ENCODE data around the gene ACVR1C.
A peak's percentile ranks its signal among the peaks of the same experiment; 100 is the strongest.
"Not testable (repeated sequence)": the region's sequence is repeated elsewhere in the genome, so short reads cannot be mapped to it uniquely, and the experiment has no call there.

ACVR1C gene

DNA sequence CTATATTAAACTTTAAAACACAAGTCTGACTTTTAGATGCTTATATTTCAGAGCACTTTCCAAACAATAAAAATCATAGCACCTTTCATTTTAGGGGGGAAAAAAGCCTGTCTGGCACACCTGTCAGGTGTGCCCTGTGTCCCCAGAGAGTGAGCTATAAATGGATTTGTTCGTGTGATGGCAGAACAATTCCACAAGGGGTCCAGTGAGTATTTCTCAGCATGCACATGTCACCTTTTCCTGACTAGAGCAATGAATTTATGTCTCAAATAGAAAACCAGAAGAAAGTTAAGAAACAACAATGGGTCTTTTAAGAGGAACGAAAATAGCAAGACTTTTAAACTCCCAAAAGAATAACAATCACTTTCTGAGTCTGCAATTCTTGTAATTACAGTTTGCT is 55.9 kb downstream of the ACVR1C start:
- peak; percentile 21 for DNase-seq

DNA sequence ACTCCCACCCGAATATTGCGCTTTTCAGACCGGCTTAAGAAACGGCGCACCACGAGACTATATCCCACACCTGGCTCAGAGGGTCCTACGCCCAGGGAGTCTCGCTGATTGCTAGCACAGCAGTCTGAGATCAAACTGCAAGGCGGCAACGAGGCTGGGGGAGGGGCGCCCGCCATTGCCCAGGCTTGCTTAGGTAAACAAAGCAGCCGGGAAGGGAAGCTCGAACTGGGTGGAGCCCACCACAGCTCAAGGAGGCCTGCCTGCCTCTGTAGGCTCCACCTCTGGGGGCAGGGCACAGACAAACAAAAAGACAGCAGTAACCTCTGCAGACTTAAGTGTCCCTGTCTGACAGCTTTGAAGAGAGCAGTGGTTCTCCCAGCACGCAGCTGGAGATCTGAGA is 62.0 kb downstream of the ACVR1C start:
- not testable (repeated sequence) for DNase-seq

- not testable (repeated sequence) for DNase-seq
Observed at GRCh38 chr2:157566113-157566512, 62.6 kb downstream of the ACVR1C start.

DNA sequence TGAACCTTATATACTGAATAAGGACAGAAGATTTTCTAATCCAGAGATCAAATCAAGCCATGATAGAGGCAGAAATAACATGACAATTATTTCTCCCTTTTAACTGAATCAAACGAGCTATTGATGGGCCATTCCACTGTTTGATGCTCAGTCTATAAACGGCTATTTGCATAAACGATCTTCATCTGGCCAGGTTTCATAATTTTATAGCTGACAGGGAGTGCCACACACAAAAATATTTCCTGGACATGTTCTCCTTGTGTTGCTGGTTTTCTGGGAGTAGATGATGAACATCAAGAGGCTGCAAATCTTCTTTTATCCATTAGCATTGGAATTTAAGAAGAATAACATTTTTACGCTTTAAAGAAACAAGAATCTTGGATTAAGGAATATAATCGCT is 63.1 kb downstream of the ACVR1C start:
- DNase-seq, result no peak

DNA sequence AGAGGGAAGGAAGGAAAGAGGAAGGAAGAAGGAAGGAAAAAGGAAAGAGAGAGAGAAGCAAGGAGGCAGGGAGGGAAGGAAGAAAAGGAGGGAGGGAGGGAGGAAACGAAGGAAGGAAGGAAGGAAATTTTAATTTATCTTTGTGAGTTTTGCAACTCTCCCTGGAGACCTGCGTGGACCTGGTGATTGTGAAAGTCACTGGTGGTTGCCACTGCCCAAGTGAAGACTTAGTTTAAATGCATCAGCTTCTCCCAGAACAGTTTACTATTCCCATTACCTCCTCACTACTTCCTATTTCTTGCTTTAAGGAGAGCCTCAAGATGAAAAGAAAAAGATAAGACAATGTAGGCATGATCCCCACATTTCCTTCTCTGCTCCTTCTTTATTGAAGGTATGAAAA is 68.8 kb downstream of the ACVR1C start:
- no peak for DNase-seq

DNA sequence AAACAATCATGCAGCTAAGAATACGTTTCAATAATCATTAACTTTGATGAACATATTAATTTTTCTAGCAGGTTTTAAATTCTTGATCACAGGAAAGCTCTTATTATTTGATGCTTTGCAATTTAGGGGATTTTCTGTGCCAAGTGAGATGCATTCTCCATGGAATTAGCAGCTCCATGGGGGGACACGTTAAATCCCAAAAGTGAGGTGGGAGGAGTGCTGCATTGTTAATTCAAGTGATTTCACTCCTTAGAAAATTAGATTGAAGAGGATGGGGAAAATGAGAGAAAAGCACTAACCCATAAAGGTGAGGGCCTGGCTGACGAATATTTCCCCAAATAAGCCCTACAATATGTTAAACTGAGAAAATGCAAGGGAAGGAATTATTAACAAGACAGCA is 69.2 kb downstream of the ACVR1C start:
- DNase-seq, result no peak

DNA sequence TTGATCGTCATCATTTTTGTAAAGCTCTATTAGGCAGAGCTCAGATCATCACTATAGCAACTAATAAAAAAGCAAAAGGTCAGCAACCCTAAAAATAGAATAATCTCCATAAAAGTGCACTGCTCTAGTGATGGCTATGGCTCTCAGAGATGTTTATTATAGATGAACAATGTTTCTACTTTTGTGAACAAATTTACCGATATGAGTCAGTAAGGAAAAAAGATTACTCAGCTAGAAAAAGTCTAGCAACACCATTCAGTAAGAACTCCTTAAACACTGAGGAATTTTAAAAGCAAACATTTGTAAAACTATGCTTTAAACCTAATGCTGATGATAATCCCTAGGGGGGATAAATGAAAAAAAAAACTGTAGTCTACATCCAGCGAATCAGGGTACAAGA is 69.6 kb downstream of the ACVR1C start:
- DNase-seq, result no peak

DNA sequence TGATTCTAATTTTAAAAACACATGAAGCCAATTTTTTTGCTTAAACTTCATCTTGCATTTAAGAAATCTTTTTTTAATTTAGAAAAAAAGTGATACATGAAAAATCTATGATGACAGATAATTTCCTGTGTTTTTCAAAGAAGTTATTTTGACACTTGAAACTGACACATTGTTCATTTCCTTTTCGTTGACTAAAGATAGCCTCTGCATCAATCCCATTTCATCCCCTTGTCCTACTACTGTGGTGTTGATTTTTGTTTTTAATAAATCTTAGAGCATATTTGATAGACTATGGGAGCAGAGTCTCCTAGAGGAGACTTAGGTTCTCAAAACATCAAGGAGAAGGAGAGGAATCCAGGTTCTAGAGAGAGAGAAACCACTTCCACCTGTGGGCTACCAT is 70.9 kb downstream of the ACVR1C start:
- DNase-seq, result no peak

GRCh38 chr2:157540102-157540501 is 88.6 kb downstream of the ACVR1C start:
- DNase-seq, result no peak

DNA sequence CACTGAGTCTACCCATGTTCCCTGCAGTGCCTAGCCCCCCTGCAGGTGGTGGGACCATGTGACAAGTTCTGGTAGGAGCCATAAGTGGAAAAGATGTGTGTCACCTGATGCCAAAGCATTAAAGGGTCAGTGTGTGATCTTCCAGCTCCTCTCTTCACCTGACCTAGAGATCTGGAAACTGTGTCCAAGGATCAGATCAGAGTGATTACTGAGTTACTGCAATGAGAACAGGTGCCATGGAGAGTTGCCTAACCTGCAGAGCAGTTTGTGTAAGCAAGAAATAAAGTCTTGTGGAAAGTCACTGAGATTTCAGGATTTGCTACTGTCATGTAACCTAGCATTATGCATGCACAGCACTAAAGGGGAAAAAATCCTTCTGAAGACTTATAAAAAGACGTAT is 90.6 kb downstream of the ACVR1C start:
- no peak for DNase-seq

DNA sequence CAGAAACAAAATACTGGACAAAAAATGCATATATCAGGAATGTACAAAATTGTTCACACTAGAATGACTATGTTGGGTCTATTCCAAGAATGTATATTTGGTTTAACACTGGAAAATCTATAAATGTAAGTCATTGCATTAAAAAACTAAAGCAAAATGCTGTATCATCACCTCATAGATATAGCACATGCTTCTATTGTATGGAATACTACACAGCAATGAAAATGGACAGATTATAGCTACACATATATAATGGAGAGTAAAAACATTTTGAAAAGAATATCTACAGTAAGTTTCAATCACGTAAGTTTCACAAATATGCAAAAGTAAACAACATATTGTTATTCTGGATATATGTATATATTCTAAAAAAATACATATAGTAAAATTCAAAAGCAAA is 91.8 kb downstream of the ACVR1C start:
- DNase-seq, result no peak

DNA sequence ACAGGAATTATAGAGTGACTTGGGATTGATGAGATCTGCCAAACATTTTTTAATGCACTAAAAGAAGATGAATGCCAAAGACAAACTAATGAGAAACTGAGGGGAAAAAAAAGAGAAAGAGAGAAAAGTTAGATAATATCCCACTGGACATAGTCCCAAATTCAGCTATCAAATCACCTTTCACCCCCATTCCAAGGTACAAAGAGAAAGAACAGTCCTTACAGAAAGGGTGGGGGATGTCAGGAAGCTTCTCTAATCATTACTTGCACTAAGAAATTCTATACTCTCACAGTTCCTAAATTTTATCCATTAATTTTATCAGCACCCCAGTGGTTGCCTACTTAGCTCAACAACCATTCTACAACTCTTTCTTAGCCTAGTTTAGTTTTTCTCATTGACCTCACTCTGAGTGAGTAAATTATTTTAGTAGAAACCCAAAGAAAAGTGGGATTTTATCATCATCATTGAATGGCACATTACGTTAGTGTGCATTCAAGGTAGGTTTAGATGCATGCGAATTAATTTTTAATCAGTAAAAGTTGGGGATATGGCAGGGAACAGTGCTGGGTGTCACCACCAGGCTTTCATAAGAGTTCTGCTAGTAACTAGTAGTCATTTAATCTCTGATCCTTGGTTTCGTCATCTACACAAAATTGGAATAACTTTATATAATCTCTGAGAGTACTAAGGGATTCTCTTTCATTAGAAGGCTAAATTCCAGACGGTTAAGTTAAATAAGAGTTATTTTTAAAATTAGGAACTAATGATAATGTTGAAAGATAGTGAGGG is 99.5 kb downstream of the ACVR1C start:
- DNase-seq, result no peak

- DNase-seq, result no peak
Observed at GRCh38 chr2:157526070-157526469, 102.6 kb downstream of the ACVR1C start.

- DNase-seq, result no peak
Observed at GRCh38 chr2:157523270-157524247, 105.1 kb downstream of the ACVR1C start.

DNA sequence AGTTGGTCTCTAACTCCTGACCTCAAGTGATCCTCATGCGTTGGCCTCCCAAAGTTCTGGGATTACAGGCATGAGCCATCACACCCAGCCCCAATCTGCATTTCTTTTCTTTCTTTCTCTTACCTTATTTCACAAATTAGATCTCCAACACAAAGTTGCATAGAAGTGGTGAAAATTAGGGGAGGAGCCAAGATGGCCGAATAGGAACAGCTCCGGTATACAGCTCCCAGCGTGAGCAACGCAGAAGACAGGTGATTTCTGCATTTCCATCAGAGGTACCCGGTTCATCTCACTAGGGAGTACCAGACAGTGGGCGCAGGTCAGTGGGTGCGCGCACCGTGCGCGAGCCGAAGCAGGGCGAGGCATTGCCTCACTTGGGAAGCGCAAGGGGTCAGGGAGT is 113.7 kb downstream of the ACVR1C start:
- not testable (repeated sequence) for DNase-seq

- DNase-seq, result peak; percentile 15
Observed at GRCh38 chr2:157509744-157510143, 118.9 kb downstream of the ACVR1C start.

DNA sequence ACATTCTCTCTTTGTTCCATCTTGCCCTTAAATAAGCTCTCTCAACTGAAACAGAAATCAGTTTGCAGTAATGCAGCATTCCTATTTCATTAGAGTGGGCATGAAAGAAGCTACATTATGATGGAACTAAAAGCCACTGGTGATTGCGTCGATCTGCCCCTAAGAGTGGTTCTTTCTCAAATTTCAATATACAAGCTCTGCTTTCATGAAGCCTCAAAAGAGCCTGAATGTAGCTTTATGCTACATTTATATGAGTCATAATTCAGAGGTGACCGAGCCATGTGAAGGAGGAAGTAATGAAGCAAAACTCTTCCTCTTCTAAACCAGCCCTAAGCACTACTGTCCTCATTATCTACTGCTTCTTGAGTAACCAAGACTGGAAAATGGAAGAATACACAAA is 120.0 kb downstream of the ACVR1C start:
- DNase-seq, result peak; percentile 27

DNA sequence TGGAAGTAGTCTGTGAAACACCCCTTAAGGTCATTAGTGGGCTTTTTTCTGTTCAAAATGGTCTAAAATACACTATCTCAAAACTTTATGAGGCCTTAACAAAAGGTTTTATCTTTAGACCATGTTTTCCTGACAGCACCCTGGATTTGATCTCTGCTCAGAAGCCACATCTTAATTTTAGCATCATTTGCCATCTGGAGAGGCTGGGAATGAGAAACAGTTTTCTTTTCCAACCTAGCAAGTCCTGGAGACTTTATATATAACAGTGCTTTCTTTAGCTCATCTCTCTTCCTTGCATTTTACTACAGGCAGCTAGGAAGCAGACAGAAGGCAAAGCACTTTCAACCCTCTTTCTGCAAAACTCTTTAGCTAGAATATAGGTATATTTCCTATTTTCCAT is 122.1 kb downstream of the ACVR1C start:
- DNase-seq, result no peak

DNA sequence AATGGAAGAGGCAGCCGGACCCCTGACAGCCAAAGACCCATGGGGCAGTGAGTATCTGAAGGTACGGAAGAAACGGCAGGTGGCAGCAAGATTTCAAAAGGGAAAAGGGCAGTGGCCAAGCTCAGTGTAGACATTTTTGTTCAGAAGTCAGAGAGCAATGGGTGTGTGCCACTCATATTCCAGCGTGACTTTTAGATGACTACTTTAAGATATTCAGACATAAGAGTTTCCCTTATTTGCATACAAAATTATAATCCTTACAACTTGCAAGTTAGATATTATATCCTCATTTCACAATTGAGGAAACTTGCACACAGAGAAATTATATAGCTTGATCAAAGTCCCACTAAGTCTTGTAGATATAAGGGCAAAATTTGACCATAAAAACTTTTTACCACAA is 124.0 kb downstream of the ACVR1C start:
- no peak for DNase-seq

- DNase-seq, result no peak
Observed at GRCh38 chr2:157501026-157501425, 127.6 kb downstream of the ACVR1C start.

GRCh38 chr2:157500334-157500733 is 128.3 kb downstream of the ACVR1C start:
- DNase-seq, result no peak

- DNase-seq, result no peak
Observed at GRCh38 chr2:157498483-157498882, 130.2 kb downstream of the ACVR1C start.

DNA sequence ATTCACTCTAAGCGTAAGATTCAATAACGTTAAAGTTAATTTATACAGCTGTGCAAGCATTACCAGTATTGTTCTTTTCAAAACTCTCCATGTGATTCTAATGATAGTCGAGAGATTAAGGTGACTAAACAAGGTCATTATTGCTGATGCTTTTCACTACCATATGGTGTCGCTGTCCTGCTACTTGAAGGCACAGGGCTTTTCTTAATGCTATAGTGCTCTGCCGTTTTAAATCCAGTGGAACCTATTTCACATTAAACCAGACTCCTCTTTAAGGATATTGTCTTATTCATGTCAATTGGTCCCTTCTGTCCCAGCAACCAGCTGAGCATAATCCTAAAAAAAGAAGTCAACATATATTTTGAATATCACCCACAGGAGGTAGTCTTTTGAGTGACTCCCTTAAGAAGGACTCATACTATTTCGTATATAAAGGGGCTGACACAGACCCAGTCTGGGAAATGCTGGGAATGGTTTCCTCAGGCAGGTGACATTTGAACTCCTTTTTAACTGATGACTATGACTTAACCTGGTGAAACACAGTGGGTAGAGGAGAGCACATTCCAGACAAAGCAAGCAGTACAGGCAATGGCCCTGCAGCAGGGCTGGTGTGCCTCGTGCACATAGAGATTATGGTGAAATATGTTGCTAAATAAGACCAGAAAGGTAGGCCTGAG is 130.9 kb downstream of the ACVR1C start:
- peak; percentile 80 for DNase-seq

Data from hematopoietic multipotent progenitor cell treated with erythropoietin and hydrocortisone succinate and interleukin-3 and kit ligand, for 6 days (in vitro differentiated cells).